ENCODE data around the gene GORASP2. TPM values are rescaled to one million over a fixed set of nuclear protein-coding genes. Genes with fewer than 3 reads are reported as not detected.
"Not testable (repeated sequence)": the region's sequence is repeated elsewhere in the genome, so short reads cannot be mapped to it uniquely, and the experiment has no call there.

GORASP2 gene
- 51.6 and 113 TPM in 2 replicates for total RNA-seq (2014; rRNA removed; shearing (Covaris generic); ENCODE audit: low replicate concordance)

GRCh38 chr2:170928824-170929685 lies at the start of gene GORASP2:
Gene GORASP2, plus strand, starts transcription at chr2:170929253. Its CDS starts 88 bp downstream, at chr2:170929341.
- peak; percentile 99 for DNase-seq
- Histone ChIP-seq H3K9me3 (no peaks in the 10 kb centered on the region), H3K36me3 (peaks cover 35% of the 10 kb centered on the region)

GRCh38 chr2:170881840-170882239 lies 47.2 kb upstream of the GORASP2 start:
- no peak overlapping the region for H3K4me3 ChIP-seq
- no peaks in the 10 kb centered on the region for H3K9me3 ChIP-seq
- H3K36me3 ChIP-seq: no peaks in the 10 kb centered on the region
- H3K27me3 ChIP-seq: no peaks in the 10 kb centered on the region
- DNase-seq: no peak

More at GRCh38 chr2:170928824-170929685, at the start of gene GORASP2:
- H3K4me3 ChIP-seq: peak within 1 kb of the TSS; percentile 90
- no peaks in the 10 kb centered on the region for H3K27me3 ChIP-seq

GRCh38 chr2:170882758-170883157 lies 46.3 kb upstream of the GORASP2 start:
- Histone ChIP-seq H3K4me3 (no peak overlapping the region), H3K27me3 (no peaks in the 10 kb centered on the region), H3K9me3 (no peaks in the 10 kb centered on the region), H3K36me3 (no peaks in the 10 kb centered on the region)
- DNase-seq: no peak

- Histone ChIP-seq H3K27me3 (no peaks in the 10 kb centered on the region), H3K9me3 (no peaks in the 10 kb centered on the region), H3K4me3 (no peak overlapping the region), H3K36me3 (no peaks in the 10 kb centered on the region)
- no peak for DNase-seq
These were observed 45.4 kb upstream of the GORASP2 start for GRCh38 chr2:170883683-170884082.

DNA sequence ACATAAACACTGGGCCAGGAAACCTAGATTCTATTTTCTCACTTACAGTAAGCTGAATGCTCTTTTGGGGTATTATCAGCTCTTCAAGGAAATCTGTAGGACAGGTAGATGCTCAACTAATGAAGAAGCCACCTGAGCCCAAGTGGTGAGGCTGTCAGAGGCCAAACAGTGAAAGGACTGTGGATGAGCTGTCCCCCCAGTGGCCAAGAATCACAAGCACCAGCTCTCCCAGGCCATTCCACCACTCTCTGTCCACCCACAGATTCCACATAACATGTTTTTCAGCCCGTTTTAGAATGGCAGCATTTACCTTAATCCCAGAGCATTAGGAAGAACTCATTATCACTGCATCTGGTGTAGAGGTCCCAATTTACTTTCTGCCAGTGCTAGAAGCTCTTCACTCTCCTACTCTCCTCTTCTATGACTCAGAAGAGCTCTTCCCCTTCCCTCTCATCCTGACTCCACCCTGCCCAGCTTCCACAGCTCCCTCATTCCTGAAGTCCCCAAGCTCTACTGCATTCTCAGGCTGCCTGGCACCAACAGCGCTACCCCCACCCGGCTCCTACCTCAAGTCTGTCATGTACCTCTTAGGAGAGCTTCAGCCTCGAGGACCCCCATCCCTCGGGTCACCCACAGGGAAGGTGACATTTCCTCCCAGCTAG lies 43.8 kb upstream of the GORASP2 start:
- no peak overlapping the region for H3K4me3 ChIP-seq
- no peaks in the 10 kb centered on the region for H3K36me3 ChIP-seq
- DNase-seq: no peak
- no peaks in the 10 kb centered on the region for H3K27me3 ChIP-seq
- no peaks in the 10 kb centered on the region for H3K9me3 ChIP-seq

DNA sequence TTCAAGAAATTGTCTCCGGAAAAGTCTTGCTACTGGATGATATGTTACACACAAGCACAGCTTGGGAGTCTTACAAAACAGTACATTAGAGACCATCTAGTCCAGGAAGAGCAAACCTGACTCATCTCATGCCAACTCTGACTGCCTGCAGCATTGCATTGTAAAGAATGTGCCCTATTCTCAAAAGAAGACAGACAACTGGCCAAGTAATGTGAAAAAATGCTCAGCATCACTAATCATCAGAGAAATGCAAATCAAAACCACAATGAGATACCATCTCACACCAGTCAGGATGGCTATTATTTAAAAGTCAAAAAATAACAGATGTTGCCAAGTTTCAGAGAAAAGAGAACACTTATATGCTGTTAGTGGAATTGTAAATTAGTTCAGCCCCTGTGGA lies 42.7 kb upstream of the GORASP2 start:
- no peak overlapping the region for H3K4me3 ChIP-seq
- no peaks in the 10 kb centered on the region for H3K27me3 ChIP-seq
- H3K9me3 ChIP-seq: no peaks in the 10 kb centered on the region
- no peaks in the 10 kb centered on the region for H3K36me3 ChIP-seq
- DNase-seq: no peak

- no peaks in the 10 kb centered on the region for H3K27me3 ChIP-seq
- DNase-seq: no peak
- no peak overlapping the region for H3K4me3 ChIP-seq
These were observed 41.6 kb upstream of the GORASP2 start for GRCh38 chr2:170887496-170887895.

DNA sequence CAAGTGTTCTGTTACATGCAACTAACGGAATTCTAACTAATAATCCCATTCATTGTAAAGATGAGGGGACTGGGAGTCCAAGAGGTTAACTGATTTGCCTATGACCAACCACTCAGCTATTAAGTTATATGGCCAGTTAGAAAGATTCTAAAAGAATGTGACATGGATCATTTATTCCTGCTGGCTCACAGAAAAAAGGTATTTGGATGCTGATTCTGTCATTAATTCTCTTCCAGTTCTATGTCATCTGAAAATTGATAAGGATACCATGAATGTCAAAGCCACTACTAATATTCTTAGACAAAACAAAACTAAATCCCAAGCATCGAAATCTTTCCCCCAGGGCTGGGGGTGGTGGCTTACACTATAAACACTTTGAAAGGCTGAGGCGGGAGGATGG lies 41.2 kb upstream of the GORASP2 start:
- Histone ChIP-seq H3K27me3 (no peaks in the 10 kb centered on the region), H3K4me3 (no peak overlapping the region), H3K9me3 (no peaks in the 10 kb centered on the region), H3K36me3 (no peaks in the 10 kb centered on the region)
- DNase-seq: no peak

More at GRCh38 chr2:170887496-170887895, 41.6 kb upstream of the GORASP2 start:
- Histone ChIP-seq H3K36me3 (no peaks in the 10 kb centered on the region), H3K9me3 (no peaks in the 10 kb centered on the region)

DNA sequence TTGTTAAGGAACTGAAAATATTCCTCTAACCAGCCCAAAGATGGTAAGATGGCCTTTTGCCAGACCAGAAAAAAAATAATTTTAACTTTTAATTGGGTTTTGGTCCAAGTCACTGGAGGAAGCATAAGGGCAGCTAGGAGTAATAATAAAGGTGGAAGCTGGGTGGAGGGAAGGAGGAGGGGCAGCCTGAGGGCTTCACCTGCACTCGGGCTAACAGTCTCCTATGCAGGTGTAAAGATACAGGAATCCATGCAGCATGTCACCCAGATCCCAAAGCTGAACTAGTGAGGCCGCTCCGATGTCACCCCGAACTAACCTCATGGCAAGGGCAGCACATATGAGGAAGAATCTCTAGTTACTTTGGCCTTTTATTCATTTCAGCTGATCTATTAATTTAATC lies 37.2 kb upstream of the GORASP2 start:
- Histone ChIP-seq H3K27me3 (no peaks in the 10 kb centered on the region), H3K9me3 (no peaks in the 10 kb centered on the region), H3K4me3 (no peak overlapping the region), H3K36me3 (no peaks in the 10 kb centered on the region)
- DNase-seq: no peak

GRCh38 chr2:170892391-170892951 lies 36.6 kb upstream of the GORASP2 start:
- no peaks in the 10 kb centered on the region for H3K9me3 ChIP-seq
- no peak for DNase-seq
- H3K4me3 ChIP-seq: no peak overlapping the region
- H3K36me3 ChIP-seq: no peaks in the 10 kb centered on the region
- H3K27me3 ChIP-seq: no peaks in the 10 kb centered on the region

GRCh38 chr2:170895023-170895757 lies 33.9 kb upstream of the GORASP2 start:
- no peak for DNase-seq
- H3K27me3 ChIP-seq: no peaks in the 10 kb centered on the region
- H3K36me3 ChIP-seq: no peaks in the 10 kb centered on the region
- H3K4me3 ChIP-seq: no peak overlapping the region
- H3K9me3 ChIP-seq: no peaks in the 10 kb centered on the region

GRCh38 chr2:170896622-170897021 lies 32.4 kb upstream of the GORASP2 start:
- no peak for DNase-seq
- no peaks in the 10 kb centered on the region for H3K36me3 ChIP-seq
- no peaks in the 10 kb centered on the region for H3K27me3 ChIP-seq
- no peak overlapping the region for H3K4me3 ChIP-seq
- no peaks in the 10 kb centered on the region for H3K9me3 ChIP-seq

DNA sequence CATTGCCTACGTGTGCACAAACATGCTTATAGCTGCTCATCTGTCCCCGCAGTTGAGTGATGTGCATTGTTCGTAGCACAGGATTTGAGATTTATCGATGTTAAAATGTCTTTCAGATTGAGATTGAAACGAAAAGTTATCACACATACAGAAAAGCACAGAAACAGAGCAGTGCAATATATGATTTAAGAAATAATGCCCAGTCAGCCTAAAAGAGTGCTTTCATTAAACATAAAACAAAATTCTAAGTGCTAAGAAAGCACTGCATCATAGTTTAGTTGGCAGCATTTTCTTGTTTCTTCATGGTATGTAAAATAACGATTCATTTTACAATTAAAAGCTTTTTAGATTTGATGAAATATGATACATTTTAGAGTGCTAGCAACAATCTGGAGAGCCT lies 31.9 kb upstream of the GORASP2 start:
- H3K9me3 ChIP-seq: no peaks in the 10 kb centered on the region
- H3K4me3 ChIP-seq: no peak overlapping the region
- no peaks in the 10 kb centered on the region for H3K27me3 ChIP-seq
- no peaks in the 10 kb centered on the region for H3K36me3 ChIP-seq
- DNase-seq: no peak

- H3K27me3 ChIP-seq: peaks cover 6% of the 10 kb centered on the region; the same call in 1 of the 2 replicates
- DNase-seq: no peak
- no peak overlapping the region for H3K4me3 ChIP-seq
- H3K36me3 ChIP-seq: no peaks in the 10 kb centered on the region
- H3K9me3 ChIP-seq: peaks cover under 1% of the 10 kb centered on the region; the same call in 1 of the 2 replicates
These were observed 23.2 kb upstream of the GORASP2 start for GRCh38 chr2:170905864-170906263.

GRCh38 chr2:170911314-170911889 lies 17.7 kb upstream of the GORASP2 start:
- DNase-seq: no peak
- Histone ChIP-seq H3K27me3 (no peaks in the 10 kb centered on the region), H3K9me3 (peaks cover 5% of the 10 kb centered on the region; the same call in 1 of the 2 replicates), H3K36me3 (no peaks in the 10 kb centered on the region), H3K4me3 (no peak overlapping the region)

- H3K36me3 ChIP-seq, H3K4me3 ChIP-seq, DNase-seq, H3K27me3 ChIP-seq, H3K9me3 ChIP-seq: not testable (repeated sequence)
These were observed 13.9 kb upstream of the GORASP2 start for GRCh38 chr2:170914994-170915666.

Measured in MG63 (cell line).